Testis (tissue), 3 donors: ENCODE measurements around the gene DHX30. TPM values are rescaled to one million over a fixed set of nuclear protein-coding genes. Genes with fewer than 3 reads are reported as not detected.

Experiments used
- DNase-seq: peaks from one replicate; pipeline ENCODE4 v3.0.0-alpha.2; 2019
- H3K27ac ChIP-seq, 2 donors: fragments of 200-600 bp; sonication (generic); one replicate each; pipeline ENCODE4 v1.5.1; 2019
- H3K27me3 ChIP-seq: fragments of 200-600 bp; sonication (generic); one replicate; pipeline ENCODE4 v1.5.1; 2019
- H3K36me3 ChIP-seq: fragments of 200-600 bp; sonication (generic); one replicate; pipeline ENCODE4 v1.5.1; 2017; ENCODE audit warnings: low read depth; ENCODE audit errors: missing control alignments
- H3K4me1 ChIP-seq: fragments of 200-600 bp; sonication (generic); one replicate; pipeline ENCODE4 v1.5.1; 2019
- H3K4me3 ChIP-seq, 2 donors: fragments of 200-600 bp; sonication (generic); one replicate each; pipeline ENCODE4 v1.5.1; 2017 to 2019
- H3K9me3 ChIP-seq: fragments of 200-600 bp; sonication (generic); one replicate; pipeline ENCODE4 v1.5.1; 2017
- POLR2A ChIP-seq: fragments of 450-650 bp; IDR thresholded peaks from one replicate; pipeline ENCODE4 v1.6.1; 2017; ENCODE audit warnings: antibody characterized with exemption, mild to moderate bottlenecking, moderate library complexity
- WGBS, 2 donors: methylation state at CpG; one replicate each; pipeline ENCODE4 v1.1.5; 2018; 5-methylcytosine and 5-hydroxymethylcytosine counted together
- intact Hi-C: fragments of 100-400 bp; cut with DNase I; formaldehyde crosslinking; loops from one replicate; pipeline ENCODE4 v1.15.1; 2023; ENCODE audit warnings: low total_unique reads
- polyA plus RNA-seq: library from polyadenylated mRNA; stranded (reverse); fragments of 350-450 nt; fragmentation: Illumina TruSeq; extraction: RNeasy Lipid Tissue Mini Kit (QIAGEN cat#74804); gene quantifications from one replicate; pipeline ENCODE4 v1.2.3, GENCODE V29; 2014; ENCODE audit warnings: low read depth, low replicate concordance; ENCODE audit not compliant: insufficient read depth
- total RNA-seq, 2 donors: library from RNA; depleted of rRNA; stranded (reverse); fragments of >200 nt; gene quantifications; one replicate each; pipeline ENCODE4 v1.2.3, GENCODE V29; 2016
- TF ChIP-seq, protein P1 (sequence below), 3 experiments: fragments of 450-650 bp in 2 of 3; fragments of 200-600 bp in 1 of 3; sonication (generic) in 1 of 3; IDR thresholded peaks; one replicate each; pipeline ENCODE4 v1.5.1; 2016 to 2019; ENCODE audit warnings: antibody characterized with exemption in 3 of 3, mild to moderate bottlenecking in 2 of 3, moderate library complexity in 1 of 3

The DHX30 gene
- total and polyA plus RNA-seq, 3 donors from 2014 or later: 178 to 216 (median 187) TPM

DNA sequence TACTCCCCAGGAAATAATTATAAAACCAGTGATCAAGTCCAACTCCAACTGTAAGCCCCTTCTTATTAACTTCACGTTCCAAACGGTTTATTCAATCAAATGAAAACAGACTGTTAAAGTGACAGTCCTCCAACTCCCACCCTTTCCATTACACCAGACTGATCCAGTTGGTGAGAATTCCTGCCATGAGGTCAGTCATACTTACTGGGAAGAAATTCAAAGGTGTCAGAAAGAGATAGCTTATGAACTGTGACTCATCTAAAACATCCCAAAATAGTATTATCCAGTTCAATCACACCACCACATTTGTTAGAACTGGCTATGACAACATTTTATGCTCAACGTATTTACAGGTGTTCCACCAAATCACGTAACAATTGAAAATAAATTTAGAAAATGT, 40.7 kb upstream of the DHX30 start:
- Histone ChIP-seq H3K4me3 (no peak overlapping the region), H3K36me3 (no peaks in the 10 kb centered on the region), H3K27ac (peak overlapping the region in 1 of 2 donors; percentile 24), H3K9me3 (no peaks in the 10 kb centered on the region), H3K27me3 (no peaks in the 10 kb centered on the region), H3K4me1 (no peaks in the 10 kb centered on the region)
- 48 to 57% methylated on average over 4 of the region's 4 CpGs for WGBS, 2 donors
- intact Hi-C loops: no loop called here
- DNase-seq: peak; percentile 3
- TF ChIP-seq POLR2A: no peak
- TF ChIP-seq, protein P1, sequence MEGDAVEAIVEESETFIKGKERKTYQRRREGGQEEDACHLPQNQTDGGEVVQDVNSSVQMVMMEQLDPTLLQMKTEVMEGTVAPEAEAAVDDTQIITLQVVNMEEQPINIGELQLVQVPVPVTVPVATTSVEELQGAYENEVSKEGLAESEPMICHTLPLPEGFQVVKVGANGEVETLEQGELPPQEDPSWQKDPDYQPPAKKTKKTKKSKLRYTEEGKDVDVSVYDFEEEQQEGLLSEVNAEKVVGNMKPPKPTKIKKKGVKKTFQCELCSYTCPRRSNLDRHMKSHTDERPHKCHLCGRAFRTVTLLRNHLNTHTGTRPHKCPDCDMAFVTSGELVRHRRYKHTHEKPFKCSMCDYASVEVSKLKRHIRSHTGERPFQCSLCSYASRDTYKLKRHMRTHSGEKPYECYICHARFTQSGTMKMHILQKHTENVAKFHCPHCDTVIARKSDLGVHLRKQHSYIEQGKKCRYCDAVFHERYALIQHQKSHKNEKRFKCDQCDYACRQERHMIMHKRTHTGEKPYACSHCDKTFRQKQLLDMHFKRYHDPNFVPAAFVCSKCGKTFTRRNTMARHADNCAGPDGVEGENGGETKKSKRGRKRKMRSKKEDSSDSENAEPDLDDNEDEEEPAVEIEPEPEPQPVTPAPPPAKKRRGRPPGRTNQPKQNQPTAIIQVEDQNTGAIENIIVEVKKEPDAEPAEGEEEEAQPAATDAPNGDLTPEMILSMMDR (IDR thresholded peaks at IDR 0.05): no peak

DNA sequence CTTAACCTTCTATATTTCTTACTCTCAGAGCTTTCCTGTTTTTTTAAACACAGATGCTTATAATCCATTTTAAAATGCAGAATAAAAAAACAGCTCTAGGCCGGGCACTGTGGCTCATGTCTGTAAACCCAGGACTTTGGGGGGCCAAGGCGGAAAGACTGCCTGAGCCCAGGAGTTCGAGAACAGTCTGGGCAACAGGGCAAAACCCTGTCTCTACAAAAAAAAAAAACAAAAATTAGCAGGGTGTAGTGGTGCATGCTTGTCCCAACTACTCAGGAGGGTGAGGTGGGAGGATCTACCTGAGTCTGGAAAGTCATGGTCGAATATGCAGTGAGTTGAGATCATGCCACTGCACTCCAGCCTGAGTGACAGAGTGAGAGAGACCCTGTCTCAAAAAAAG, 36.8 kb upstream of the DHX30 start:
- no peaks in the 10 kb centered on the region for H3K27me3 ChIP-seq
- no peaks in the 10 kb centered on the region for H3K9me3 ChIP-seq
- no peaks in the 10 kb centered on the region for H3K36me3 ChIP-seq
- DNase-seq: no peak
- no peak overlapping the region for H3K4me3 ChIP-seq
- TF ChIP-seq POLR2A: no peak
- TF ChIP-seq, protein P1 (IDR thresholded peaks at IDR 0.05): no peak
- H3K4me1 ChIP-seq: no peaks in the 10 kb centered on the region
- H3K27ac ChIP-seq: no peak overlapping the region
- 81 to 87% methylated on average over 4 of the region's 4 CpGs for WGBS, 2 donors
- intact Hi-C loops: no loop called here

DNA sequence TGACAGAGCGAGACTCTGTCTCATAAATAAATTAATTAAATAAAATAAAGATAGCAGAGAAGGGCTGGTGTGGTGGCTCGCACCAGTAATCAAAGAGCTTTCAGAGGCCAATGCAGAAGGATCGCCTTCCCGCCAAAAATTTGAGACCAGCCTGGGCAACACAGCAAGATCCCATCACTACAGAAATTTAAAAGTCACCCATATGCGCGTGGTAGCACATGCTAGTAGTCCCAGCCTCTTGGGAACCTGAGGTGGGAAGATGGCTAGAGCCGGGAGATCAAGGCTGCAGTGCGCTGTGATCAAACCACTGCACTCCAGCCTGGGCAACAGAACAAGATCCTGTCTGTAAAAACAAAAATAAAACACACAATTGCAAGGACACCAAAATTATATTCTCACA, 30.9 kb upstream of the DHX30 start:
- intact Hi-C loops: no loop called here
- no peaks in the 10 kb centered on the region for H3K4me1 ChIP-seq
- H3K27me3 ChIP-seq: no peaks in the 10 kb centered on the region
- TF ChIP-seq, protein P1 (IDR thresholded peaks at IDR 0.05): no peak
- no peak for TF ChIP-seq POLR2A
- H3K9me3 ChIP-seq: no peaks in the 10 kb centered on the region
- H3K4me3 ChIP-seq: no peak overlapping the region
- H3K27ac ChIP-seq: no peak overlapping the region
- no peak for DNase-seq
- WGBS, 2 donors: 93 to 97% methylated on average over 8 of the region's 8 CpGs
- no peaks in the 10 kb centered on the region for H3K36me3 ChIP-seq

DNA sequence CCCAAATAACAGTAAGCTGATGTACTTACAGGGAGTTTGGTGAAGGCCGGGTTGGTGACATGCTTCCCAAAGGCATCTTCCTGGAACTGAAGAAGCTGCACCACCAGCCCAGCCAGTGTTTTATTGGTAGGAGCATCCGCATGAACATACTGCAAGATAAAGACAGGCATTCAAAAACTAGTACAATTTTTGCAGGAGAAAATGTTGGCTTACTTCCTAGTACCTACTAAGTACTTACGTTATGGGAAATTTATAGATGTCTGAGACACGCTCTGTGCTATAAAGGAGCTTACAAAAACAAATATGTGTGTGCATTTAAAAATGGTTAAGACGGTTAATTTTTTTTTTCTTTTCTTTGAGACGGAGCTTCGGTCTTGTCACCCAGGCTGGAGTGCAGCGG, 30.1 kb upstream of the DHX30 start:
- Histone ChIP-seq H3K27me3 (no peaks in the 10 kb centered on the region), H3K9me3 (no peaks in the 10 kb centered on the region), H3K4me3 (no peak overlapping the region), H3K27ac (no peak overlapping the region), H3K4me1 (no peaks in the 10 kb centered on the region), H3K36me3 (no peaks in the 10 kb centered on the region)
- DNase-seq: no peak
- intact Hi-C loops: no loop called here
- WGBS, 2 donors: 60 to 66% methylated on average over 8 of the region's 8 CpGs
- no peak for TF ChIP-seq POLR2A
- TF ChIP-seq, protein P1 (IDR thresholded peaks at IDR 0.05): no peak

DNA sequence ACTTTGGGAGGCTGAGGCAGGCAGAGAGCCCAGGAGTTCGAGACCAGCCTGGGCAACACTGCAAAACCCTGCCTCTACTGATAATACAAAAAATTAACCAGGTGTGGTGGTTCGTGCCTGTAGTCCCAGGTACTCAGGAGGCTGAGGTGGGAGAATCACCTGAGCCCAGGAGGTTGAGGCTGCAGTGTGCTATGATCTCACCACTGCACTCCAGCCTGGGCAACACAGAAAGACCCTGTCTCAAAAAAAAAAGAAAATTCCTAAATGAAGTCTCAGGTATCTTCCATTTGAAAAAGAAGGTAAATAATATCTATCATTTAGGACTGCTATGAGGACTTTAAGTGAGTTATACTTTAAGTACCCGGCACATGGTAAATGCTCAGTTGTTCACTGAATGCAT, 24.2 kb upstream of the DHX30 start:
- Histone ChIP-seq H3K9me3 (no peaks in the 10 kb centered on the region), H3K4me1 (peaks cover 8% of the 10 kb centered on the region), H3K27me3 (no peaks in the 10 kb centered on the region), H3K4me3 (no peak overlapping the region), H3K36me3 (no peaks in the 10 kb centered on the region), H3K27ac (no peak overlapping the region)
- DNase-seq: no peak
- TF ChIP-seq, protein P1 (IDR thresholded peaks at IDR 0.05): no peak
- TF ChIP-seq POLR2A: no peak
- intact Hi-C loops: no loop called here
- WGBS, 2 donors: 79% methylated on average over 3 of the region's 3 CpGs
